Measurements from ENCODE around the gene ISM1. TPM values are rescaled to one million over a fixed set of nuclear protein-coding genes. Genes with fewer than 3 reads are reported as not detected.

The ISM1 gene
- polyA plus RNA-seq, 1 experiment = not detected

- CTCF ChIA-PET = interaction anchor here (1.0 kb wide), 1 partner anchor 221 kb away, joined by 3 read pairs; no protein-coding TSS in a partner anchor
- no peaks in the 10 kb centered on the region for H3K27me3 ChIP-seq (ENCODE audit: control insufficient read depth, insufficient read depth, low read length)
- no peaks in the 10 kb centered on the region for H3K9me3 ChIP-seq (ENCODE audit: control insufficient read depth, insufficient read depth, low read length)
- DNase-seq (ENCODE audit: low read depth, low spot score) = no peak
- POLR2A ChIA-PET = no interaction called here
- H3K4me3 ChIP-seq (ENCODE audit: low read depth, low read length) = no peak overlapping the region
- no peak for TF ChIP-seq CTCF (IDR thresholded peaks at IDR 0.05; ENCODE audit: low read depth, low read length)
- H3K27ac ChIP-seq (ENCODE audit: low read depth, low read length) = no peak overlapping the region
These were observed 104.8 kb downstream of the ISM1 start for GRCh38 chr20:13325796-13326340.

- no peak for TF ChIP-seq CTCF (IDR thresholded peaks at IDR 0.05; ENCODE audit: low read depth, low read length)
- Histone ChIP-seq H3K27me3 (ENCODE audit: control insufficient read depth, insufficient read depth, low read length) (no peaks in the 10 kb centered on the region), H3K27ac (ENCODE audit: low read depth, low read length) (no peak overlapping the region), H3K9me3 (ENCODE audit: control insufficient read depth, insufficient read depth, low read length) (no peaks in the 10 kb centered on the region), H3K4me3 (ENCODE audit: low read depth, low read length) (no peak overlapping the region)
- no peak for DNase-seq (ENCODE audit: low read depth, low spot score)
- ChIA-PET CTCF (interaction anchor here (0.7 to 3.3 kb wide), 2 partner anchors 29 to 215 kb away, joined by 3 to 16 read pairs; no protein-coding TSS in a partner anchor), POLR2A (no interaction called here)
These were observed 110.5 kb downstream of the ISM1 start for GRCh38 chr20:13331536-13331935.

GRCh38 chr20:13333036-13333435, 112.0 kb downstream of the ISM1 start:
- no peaks in the 10 kb centered on the region for H3K9me3 ChIP-seq (ENCODE audit: control insufficient read depth, insufficient read depth, low read length)
- ChIA-PET POLR2A (no interaction called here), CTCF (interaction anchor here (1.7 to 3.3 kb wide), 2 partner anchors 213 kb away, joined by 11 to 16 read pairs; no protein-coding TSS in a partner anchor)
- no peak overlapping the region for H3K27ac ChIP-seq (ENCODE audit: low read depth, low read length)
- H3K4me3 ChIP-seq (ENCODE audit: low read depth, low read length) = no peak overlapping the region
- no peaks in the 10 kb centered on the region for H3K27me3 ChIP-seq (ENCODE audit: control insufficient read depth, insufficient read depth, low read length)
- no peak for TF ChIP-seq CTCF (IDR thresholded peaks at IDR 0.05; ENCODE audit: low read depth, low read length)
- DNase-seq (ENCODE audit: low read depth, low spot score) = no peak

GRCh38 chr20:13333793-13334192, 112.7 kb downstream of the ISM1 start:
- POLR2A ChIA-PET = no interaction called here
- CTCF ChIA-PET = interaction anchor here (1.7 kb wide), 1 partner anchor 212 kb away, joined by 11 read pairs; no protein-coding TSS in a partner anchor
- Histone ChIP-seq H3K27ac (ENCODE audit: low read depth, low read length) (no peak overlapping the region), H3K4me3 (ENCODE audit: low read depth, low read length) (no peak overlapping the region), H3K9me3 (ENCODE audit: control insufficient read depth, insufficient read depth, low read length) (no peaks in the 10 kb centered on the region), H3K27me3 (ENCODE audit: control insufficient read depth, insufficient read depth, low read length) (no peaks in the 10 kb centered on the region)
- no peak for DNase-seq (ENCODE audit: low read depth, low spot score)
- TF ChIP-seq CTCF (IDR thresholded peaks at IDR 0.05; ENCODE audit: low read depth, low read length) = no peak

GRCh38 chr20:13336308-13337089, 115.4 kb downstream of the ISM1 start:
- no peak for TF ChIP-seq CTCF (IDR thresholded peaks at IDR 0.05; ENCODE audit: low read depth, low read length)
- DNase-seq (ENCODE audit: low read depth, low spot score) = no peak
- no peaks in the 10 kb centered on the region for H3K9me3 ChIP-seq (ENCODE audit: control insufficient read depth, insufficient read depth, low read length)
- no peak overlapping the region for H3K4me3 ChIP-seq (ENCODE audit: low read depth, low read length)
- POLR2A ChIA-PET = no interaction called here
- H3K27me3 ChIP-seq (ENCODE audit: control insufficient read depth, insufficient read depth, low read length) = peaks cover 3% of the 10 kb centered on the region
- CTCF ChIA-PET = interaction anchor here (1.5 kb wide), 1 partner anchor 210 kb away, joined by 5 read pairs; no protein-coding TSS in a partner anchor
- no peak overlapping the region for H3K27ac ChIP-seq (ENCODE audit: low read depth, low read length)
